AG04449 (cell line): Measurements from ENCODE around the gene PHLDA3.

ENCODE experiments used
- CTCF ChIA-PET: fragments of 350-600 bp; formaldehyde crosslinking; extraction: SDS; loops from one replicate; lab custom pipeline; 2021; ENCODE audit warnings: antibody characterized with exemption; lab: Yijun Ruan, JAX
- POLR2A ChIA-PET: fragments of 400-600, 350-600 bp; formaldehyde crosslinking; extraction: SDS; loops from one replicate; lab custom pipeline; 2020; ENCODE audit warnings: antibody characterized with exemption, inconsistent platforms; lab: Yijun Ruan, JAX
- DNase-seq: peaks from one replicate; pipeline ENCODE4 v3.0.0-alpha.2; 2010; ENCODE audit warnings: low read depth, low spot score
- H3K4me3 ChIP-seq: 2 replicates; pipeline ENCODE4 v1.5.1; 2011; ENCODE audit warnings: low read depth, mild to moderate bottlenecking, control low read depth, low read length
- TF ChIP-seq, protein P1 (sequence below): IDR thresholded peaks from one replicate; pipeline ENCODE4 v1.5.1; 2011; ENCODE audit warnings: mild to moderate bottlenecking, moderate library complexity, low read length, control low read depth, inconsistent platforms; ENCODE audit not compliant: insufficient read depth; ENCODE audit errors: missing control alignments

Gene PHLDA3

DNA sequence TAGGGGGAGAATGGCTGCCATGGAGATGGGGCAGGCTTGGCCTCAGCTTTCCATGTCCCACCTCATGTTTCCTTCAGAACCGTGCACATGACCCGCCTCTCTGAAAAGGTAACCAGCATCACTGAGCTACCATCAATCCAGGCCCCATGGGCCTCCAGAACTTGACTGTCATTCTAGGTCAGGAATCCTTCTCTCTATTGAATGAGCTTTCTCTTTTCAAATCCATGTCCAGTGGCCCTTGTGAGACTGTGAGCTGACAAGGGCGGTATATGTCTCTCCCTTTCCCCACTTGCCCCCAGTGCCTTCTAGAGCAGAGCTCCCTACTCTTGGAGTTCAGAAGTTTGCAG is 33.5 kb upstream of the PHLDA3 start:
- TF ChIP-seq, protein P1, sequence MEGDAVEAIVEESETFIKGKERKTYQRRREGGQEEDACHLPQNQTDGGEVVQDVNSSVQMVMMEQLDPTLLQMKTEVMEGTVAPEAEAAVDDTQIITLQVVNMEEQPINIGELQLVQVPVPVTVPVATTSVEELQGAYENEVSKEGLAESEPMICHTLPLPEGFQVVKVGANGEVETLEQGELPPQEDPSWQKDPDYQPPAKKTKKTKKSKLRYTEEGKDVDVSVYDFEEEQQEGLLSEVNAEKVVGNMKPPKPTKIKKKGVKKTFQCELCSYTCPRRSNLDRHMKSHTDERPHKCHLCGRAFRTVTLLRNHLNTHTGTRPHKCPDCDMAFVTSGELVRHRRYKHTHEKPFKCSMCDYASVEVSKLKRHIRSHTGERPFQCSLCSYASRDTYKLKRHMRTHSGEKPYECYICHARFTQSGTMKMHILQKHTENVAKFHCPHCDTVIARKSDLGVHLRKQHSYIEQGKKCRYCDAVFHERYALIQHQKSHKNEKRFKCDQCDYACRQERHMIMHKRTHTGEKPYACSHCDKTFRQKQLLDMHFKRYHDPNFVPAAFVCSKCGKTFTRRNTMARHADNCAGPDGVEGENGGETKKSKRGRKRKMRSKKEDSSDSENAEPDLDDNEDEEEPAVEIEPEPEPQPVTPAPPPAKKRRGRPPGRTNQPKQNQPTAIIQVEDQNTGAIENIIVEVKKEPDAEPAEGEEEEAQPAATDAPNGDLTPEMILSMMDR: no peak
- POLR2A ChIA-PET: interaction anchor here (1.2 to 2.7 kb wide), 6 partner anchors 9 to 41 kb away, joined by 7 to 13 read pairs (median 8); partner anchors contain the start of gene PHLDA3
- CTCF ChIA-PET: interaction anchor here (0.7 to 34.5 kb wide), 10 partner anchors 2 to 291 kb away, joined by 3 to 1139 read pairs (median 4); partner anchors contain the start of genes CSRP1 and PHLDA3
- no peak overlapping the region; the same call in 1 of the 2 replicates for H3K4me3 ChIP-seq
- no peak for DNase-seq

DNA sequence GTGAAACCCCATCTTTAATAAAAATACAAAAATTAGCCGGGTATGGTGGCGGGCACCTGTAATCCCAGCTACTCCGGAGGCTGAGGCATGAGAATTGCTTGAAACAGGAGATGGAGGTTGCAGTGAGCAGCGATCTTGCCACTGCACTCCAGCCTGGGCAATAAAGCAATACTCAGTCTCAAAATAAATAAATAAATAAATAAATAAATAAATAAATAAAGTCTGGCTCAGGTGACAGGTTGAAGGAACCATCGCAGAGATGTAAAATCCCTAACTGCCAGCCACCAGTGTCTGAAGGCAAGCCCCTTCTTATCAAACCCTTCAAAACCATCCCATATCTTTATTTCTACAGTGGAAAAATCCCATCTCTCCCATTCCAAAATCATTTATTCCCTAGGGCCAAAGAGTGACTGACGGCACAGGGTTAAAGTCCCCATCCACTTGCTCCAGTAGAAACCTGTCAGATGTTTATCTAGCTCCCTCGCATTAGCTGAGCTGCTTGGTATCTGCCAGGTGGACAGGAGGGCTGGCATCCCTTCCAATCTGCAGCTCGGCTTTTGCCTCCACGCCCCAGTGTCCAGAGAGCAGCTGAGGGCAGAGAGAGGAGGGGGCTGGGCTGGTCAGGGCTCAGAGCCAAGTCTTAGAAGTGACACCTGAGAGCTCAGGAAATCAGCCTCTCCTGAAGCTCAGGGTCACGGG is 33.0 kb upstream of the PHLDA3 start:
- ChIA-PET CTCF (interaction anchor here (0.7 to 34.5 kb wide), 12 partner anchors 2 to 291 kb away, joined by 3 to 1139 read pairs (median 6); partner anchors contain the start of genes CSRP1 and PHLDA3), POLR2A (interaction anchor here (1.2 to 2.7 kb wide), 8 partner anchors 9 to 66 kb away, joined by 5 to 13 read pairs (median 8); partner anchors contain the start of gene PHLDA3)
- no peak overlapping the region; the same call in 1 of the 2 replicates for H3K4me3 ChIP-seq
- TF ChIP-seq, protein P1: no peak
- no peak for DNase-seq

DNA sequence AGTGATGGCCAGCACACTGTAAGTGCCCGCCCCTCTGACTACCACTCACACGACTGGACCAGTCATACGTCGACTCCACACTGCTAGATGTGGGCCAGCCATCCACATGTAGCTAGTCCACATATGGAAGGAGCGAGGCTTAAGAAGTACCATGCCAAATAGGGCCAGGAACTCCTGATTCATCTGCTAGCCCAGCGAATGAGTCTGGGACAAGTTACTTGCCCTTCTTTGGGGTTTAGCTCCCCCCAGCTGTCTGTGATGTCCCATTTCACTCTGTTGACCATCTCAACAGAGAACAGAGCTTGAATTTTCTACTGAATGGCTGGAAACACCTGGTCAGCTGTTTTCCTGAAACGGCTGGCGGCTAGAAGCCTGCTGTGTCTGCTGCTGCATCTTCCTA is 32.2 kb upstream of the PHLDA3 start:
- ChIA-PET CTCF (interaction anchor here (0.9 to 34.5 kb wide), 7 partner anchors 3 to 292 kb away, joined by 3 to 1139 read pairs (median 7); partner anchors contain the start of gene CSRP1), POLR2A (interaction anchor here (0.9 to 2.7 kb wide), 7 partner anchors 10 to 66 kb away, joined by 3 to 13 read pairs (median 8); partner anchors contain the start of gene PHLDA3)
- no peak overlapping the region for H3K4me3 ChIP-seq
- TF ChIP-seq, protein P1: no peak
- no peak for DNase-seq

DNA sequence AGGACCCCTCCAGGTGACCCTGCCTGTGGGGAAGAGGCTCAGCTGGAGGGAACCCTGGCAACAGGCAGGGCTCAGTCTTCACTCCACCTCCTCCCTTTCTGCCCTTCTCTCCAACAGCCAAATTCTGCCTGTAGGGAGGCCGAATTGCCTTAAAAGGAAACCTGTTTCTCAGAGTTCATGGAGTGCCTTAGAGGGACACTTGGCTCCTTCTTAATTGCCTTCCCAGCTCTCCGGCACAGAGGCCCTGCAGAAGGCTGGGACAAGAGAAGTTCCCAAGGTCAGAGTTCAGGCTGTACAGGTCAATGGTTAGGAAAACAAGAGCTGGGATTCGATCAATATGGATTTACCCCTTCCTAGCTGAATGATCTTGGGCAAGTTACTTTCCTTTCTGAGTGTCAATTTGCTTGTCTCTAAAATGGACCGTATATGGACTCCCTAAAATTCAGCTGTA is 31.7 kb upstream of the PHLDA3 start:
- no peak for DNase-seq
- POLR2A ChIA-PET: interaction anchor here (0.9 to 2.7 kb wide), 6 partner anchors 9 to 65 kb away, joined by 3 to 13 read pairs (median 8); partner anchors contain the start of gene PHLDA3
- TF ChIP-seq, protein P1: no peak
- H3K4me3 ChIP-seq: no peak overlapping the region
- CTCF ChIA-PET: interaction anchor here (0.9 to 34.5 kb wide), 6 partner anchors 4 to 65 kb away, joined by 3 to 1139 read pairs (median 11); partner anchors contain the start of gene CSRP1

DNA sequence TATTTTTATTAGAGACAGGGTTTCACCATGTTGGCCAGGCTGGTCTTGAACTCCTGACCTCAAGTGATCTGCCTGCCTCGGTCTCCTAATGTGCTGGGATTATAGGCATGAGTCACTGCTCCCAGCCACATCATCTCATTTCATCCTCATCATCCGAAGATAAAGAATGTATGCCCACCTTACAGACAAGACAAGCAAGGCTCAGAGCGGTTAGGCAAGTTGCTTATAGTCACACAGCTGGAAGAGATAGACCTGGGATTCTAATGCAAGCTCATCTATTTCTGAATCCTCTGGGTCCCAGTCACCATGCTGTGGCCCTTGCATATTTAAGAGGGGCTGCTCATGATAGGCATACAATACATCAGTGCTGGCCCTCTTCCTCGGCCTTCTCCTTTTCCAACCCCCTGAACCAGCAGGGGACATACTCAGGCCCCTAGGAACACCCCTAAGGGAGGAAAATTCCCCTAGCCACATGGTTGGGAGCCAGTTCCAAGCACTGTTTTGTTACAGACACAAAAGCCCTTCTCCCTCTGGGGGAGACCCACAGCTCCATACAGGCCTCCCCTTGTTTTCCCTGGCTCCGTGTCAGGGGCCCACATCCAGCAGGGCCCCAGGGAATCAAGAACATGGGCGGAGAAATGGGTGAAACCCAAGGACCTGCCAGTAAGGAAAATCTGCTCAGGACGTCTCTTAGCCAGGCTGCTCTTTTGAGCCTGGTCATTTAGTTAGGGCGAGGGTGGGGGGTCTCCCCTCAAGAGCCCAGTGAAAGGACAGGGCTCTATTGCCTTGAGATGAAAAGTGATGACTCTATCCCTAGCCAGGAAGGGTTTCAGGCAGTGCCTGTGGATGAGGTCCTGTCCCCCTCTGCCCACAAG is 31.0 kb upstream of the PHLDA3 start:
- H3K4me3 ChIP-seq: no peak overlapping the region
- DNase-seq: no peak
- CTCF ChIA-PET: interaction anchor here (0.9 to 34.5 kb wide), 5 partner anchors 4 to 64 kb away, joined by 3 to 1139 read pairs (median 15); partner anchors contain the start of gene CSRP1
- TF ChIP-seq, protein P1: no peak
- POLR2A ChIA-PET: interaction anchor here (0.7 to 2.7 kb wide), 5 partner anchors 9 to 38 kb away, joined by 3 to 13 read pairs (median 8); partner anchors contain the start of gene PHLDA3
